HepG2 (cell line): Measurements from ENCODE around the gene MAPK11. TPM values are rescaled to one million over a fixed set of nuclear protein-coding genes. Genes with fewer than 3 reads are reported as not detected.

Experiments
- ATAD3A ChIP-seq: sonication (generic); formaldehyde crosslinking; IDR thresholded peaks from 2 replicates; pipeline ENCODE4 v1.4.0; 2020; ENCODE audit warnings: missing genetic modification reagents
- ATRX ChIP-seq: sonication (generic); formaldehyde crosslinking; IDR thresholded peaks from 2 replicates; pipeline ENCODE4 v1.4.0; 2020; ENCODE audit warnings: missing genetic modification reagents, borderline replicate concordance
- CREM ChIP-seq, 2 experiments: sonication (generic) in 1 of 2; formaldehyde crosslinking in 1 of 2; IDR thresholded peaks; 2 replicates each; pipeline versions ENCODE4 v1.4.0 to v1.6.1; 2016 to 2020; ENCODE audit warnings: antibody characterized with exemption in 1 of 2, mild to moderate bottlenecking in 1 of 2, missing genetic modification reagents in 1 of 2
- ERF ChIP-seq: IDR thresholded peaks from 2 replicates; pipeline ENCODE4 v1.6.1; 2018; ENCODE audit warnings: missing biosample characterization, missing genetic modification reagents
- HDAC1 ChIP-seq: sonication (generic); formaldehyde crosslinking; IDR thresholded peaks from 2 replicates; pipeline ENCODE4 v1.5.1; 2020; ENCODE audit warnings: mild to moderate bottlenecking, missing genetic modification reagents
- HIVEP1 ChIP-seq: sonication (generic); formaldehyde crosslinking; IDR thresholded peaks from 2 replicates; pipeline ENCODE4 v1.4.0; 2020; ENCODE audit warnings: mild to moderate bottlenecking, missing genetic modification reagents
- IRF1 ChIP-seq: sonication (generic); formaldehyde crosslinking; IDR thresholded peaks from 2 replicates; pipeline ENCODE4 v1.4.0; 2020; ENCODE audit warnings: low read depth, mild to moderate bottlenecking, missing genetic modification reagents
- MEIS2 ChIP-seq: sonication (generic); formaldehyde crosslinking; IDR thresholded peaks from 2 replicates; pipeline ENCODE4 v1.9.0; 2021; ENCODE audit warnings: mild to moderate bottlenecking, missing genetic modification reagents
- MIXL1 ChIP-seq: IDR thresholded peaks from 2 replicates; pipeline ENCODE4 v1.6.1; 2016
- MLXIP ChIP-seq: sonication (generic); formaldehyde crosslinking; IDR thresholded peaks from 2 replicates; pipeline ENCODE4 v1.9.0; 2021; ENCODE audit warnings: missing genetic modification reagents, borderline replicate concordance
- NONO ChIP-seq, 2 experiments: fragments of 450-650 bp in 1 of 2; sonication (generic) in 1 of 2; formaldehyde crosslinking in 1 of 2; IDR thresholded peaks in 1 of 2; conservative IDR thresholded peaks in 1 of 2; 2 replicates each; pipeline versions ENCODE4 v1.6.1 to v1.8.0; 2017 to 2022; ENCODE audit warnings: mild to moderate bottlenecking in 1 of 2, missing genetic modification reagents in 1 of 2, moderate library complexity in 1 of 2
- RELA ChIP-seq: sonication (generic); formaldehyde crosslinking; IDR thresholded peaks from 2 replicates; pipeline ENCODE4 v1.4.0; 2020; ENCODE audit warnings: missing genetic modification reagents
- RFXANK ChIP-seq: IDR thresholded peaks from 2 replicates; pipeline ENCODE4 v1.6.1; 2016
- RXRA ChIP-seq: sonication (generic); formaldehyde crosslinking; IDR thresholded peaks from 2 replicates; pipeline ENCODE4 v1.5.1; 2020; ENCODE audit warnings: missing genetic modification reagents
- SOX5 ChIP-seq: IDR thresholded peaks from 2 replicates; pipeline ENCODE4 v1.6.1; 2016; ENCODE audit warnings: borderline replicate concordance
- SSRP1 ChIP-seq: IDR thresholded peaks from 2 replicates; pipeline ENCODE4 v1.6.1; 2016; ENCODE audit warnings: control low read depth
- WIZ ChIP-seq: sonication (generic); formaldehyde crosslinking; IDR thresholded peaks from 2 replicates; pipeline ENCODE4 v1.5.1; 2020; ENCODE audit warnings: mild to moderate bottlenecking, missing genetic modification reagents
- ZBTB42 ChIP-seq: sonication (generic); formaldehyde crosslinking; IDR thresholded peaks from 2 replicates; pipeline ENCODE4 v1.5.0; 2020; ENCODE audit warnings: mild to moderate bottlenecking, missing genetic modification reagents
- ZFP82 ChIP-seq: sonication (generic); formaldehyde crosslinking; IDR thresholded peaks from 2 replicates; pipeline ENCODE4 v1.5.1; 2020; ENCODE audit warnings: mild to moderate bottlenecking, missing genetic modification reagents, borderline replicate concordance
- ZFP91 ChIP-seq: sonication (generic); formaldehyde crosslinking; IDR thresholded peaks from 2 replicates; pipeline ENCODE4 v1.9.0; 2022; ENCODE audit warnings: missing genetic modification reagents, mild to moderate bottlenecking, borderline replicate concordance
- ZNF230 ChIP-seq: sonication (generic); formaldehyde crosslinking; IDR thresholded peaks from 2 replicates; pipeline ENCODE4 v1.4.0; 2020; ENCODE audit warnings: mild to moderate bottlenecking, missing genetic modification reagents
- ZNF317 ChIP-seq: sonication (generic); formaldehyde crosslinking; IDR thresholded peaks from 2 replicates; pipeline ENCODE4 v1.5.0; 2020; ENCODE audit warnings: mild to moderate bottlenecking, missing genetic modification reagents
- ZNF484 ChIP-seq: sonication (generic); formaldehyde crosslinking; IDR thresholded peaks from 2 replicates; pipeline ENCODE4 v1.5.1; 2020; ENCODE audit warnings: mild to moderate bottlenecking, low read depth, missing genetic modification reagents, borderline replicate concordance
- ZNF577 ChIP-seq: sonication (generic); formaldehyde crosslinking; IDR thresholded peaks from 2 replicates; pipeline ENCODE4 v1.4.0; 2020; ENCODE audit warnings: mild to moderate bottlenecking, low read depth, missing genetic modification reagents, borderline replicate concordance
- polyA plus RNA-seq, 8 experiments: library from polyadenylated mRNA; depleted of rRNA in 3 of 8; stranded (reverse) in 7 of 8; unstranded in 1 of 8; fragments of >200 nt; fragmentation: Illumina TruSeq in 4 of 8; extraction: Trizol in 4 of 8; gene quantifications; 2 replicates each; pipeline versions ENCODE4 v1.2.1 to v1.2.3, GENCODE V29; 2011 to 2016; ENCODE audit warnings: low read depth in 4 of 8, missing spikeins in 1 of 8, mixed read lengths in 1 of 8; ENCODE audit not compliant: insufficient read depth in 1 of 8
- total RNA-seq, 5 experiments: library from RNA; depleted of rRNA; stranded (reverse); fragments of >200 nt; fragmentation: Illumina TruSeq; extraction: Trizol; gene quantifications; 2 replicates each; pipeline ENCODE4 v1.2.3, GENCODE V29; 2016; ENCODE audit warnings: low read depth in 1 of 5

MAPK11 gene
- total and polyA plus RNA-seq, 2 of the 13 experiments (the other 11 are each of a cell fraction or from before 2014, with no cell fraction given): 0.15 to 0.17 TPM

GRCh38 chr22:50297510-50298265 lies 27.5 kb upstream of the MAPK11 start (continued):
- no peak for TF ChIP-seq ZNF484 (CRISPR knock-in tag)
- no peak for TF ChIP-seq SSRP1 (CRISPR knock-in tag)
- TF ChIP-seq HDAC1 (CRISPR knock-in tag): no peak
- no peak for TF ChIP-seq RELA (CRISPR knock-in tag)
- no peak for TF ChIP-seq CREM (IDR thresholded peaks at IDR 0.05)
- no peak for TF ChIP-seq CREM (CRISPR knock-in tag; IDR thresholded peaks at IDR 0.05)
- no peak for TF ChIP-seq ZNF230
- TF ChIP-seq RXRA (CRISPR knock-in tag): no peak
- TF ChIP-seq ZBTB42 (CRISPR knock-in tag): no peak
- no peak for TF ChIP-seq MLXIP (CRISPR knock-in tag)
- no peak for TF ChIP-seq ATRX (CRISPR knock-in tag)
- TF ChIP-seq ZNF317 (CRISPR knock-in tag): no peak
- TF ChIP-seq NONO (IDR thresholded peaks at IDR 0.05): no peak
- TF ChIP-seq NONO (CRISPR knock-in tag; conservative IDR thresholded peaks at IDR 0.05): no peak
- no peak for TF ChIP-seq ATAD3A (CRISPR knock-in tag)
- TF ChIP-seq RFXANK: no peak
- 0 out of 2 replicates have a peak, but pooled peaks have one; percentile 2 for TF ChIP-seq ZFP91 (CRISPR knock-in tag)
- no peak for TF ChIP-seq SOX5 (CRISPR knock-in tag)
- no peak for TF ChIP-seq MEIS2
- no peak for TF ChIP-seq ZFP82 (CRISPR knock-in tag)
- no peak for TF ChIP-seq ZNF577
- TF ChIP-seq HIVEP1: no peak
- no peak for TF ChIP-seq WIZ (CRISPR knock-in tag)
- no peak for TF ChIP-seq IRF1
- TF ChIP-seq ERF (CRISPR knock-in tag): 0 out of 2 replicates have a peak, but pooled peaks have one; percentile 30
- no peak for TF ChIP-seq MIXL1 (CRISPR knock-in tag)
